ENCODE data around the gene FAM53B.

FAM53B gene

GRCh38 chr10:124698545-124699469, 45.4 kb downstream of the FAM53B start:
- in situ Hi-C loops (cut with HindIII; ENCODE audit: low sequenced_read_pairs) = no loop called here

GRCh38 chr10:124697837-124698544, 46.2 kb downstream of the FAM53B start:
- in situ Hi-C loops (cut with HindIII; ENCODE audit: low sequenced_read_pairs) = no loop called here

- in situ Hi-C loops (cut with HindIII; ENCODE audit: low sequenced_read_pairs) = no loop called here
Observed at GRCh38 chr10:124697443-124697836, 46.7 kb downstream of the FAM53B start.

- in situ Hi-C loops (cut with HindIII; ENCODE audit: low sequenced_read_pairs) = no loop called here
Observed at GRCh38 chr10:124696446-124697392, 47.5 kb downstream of the FAM53B start.

GRCh38 chr10:124695259-124695658, 48.9 kb downstream of the FAM53B start:
- in situ Hi-C loops (cut with HindIII; ENCODE audit: low sequenced_read_pairs) = no loop called here

- in situ Hi-C loops (cut with HindIII; ENCODE audit: low sequenced_read_pairs) = no loop called here
Observed at GRCh38 chr10:124694481-124695220, 49.5 kb downstream of the FAM53B start.

GRCh38 chr10:124693801-124694416, 50.3 kb downstream of the FAM53B start:
- in situ Hi-C loops (cut with HindIII; ENCODE audit: low sequenced_read_pairs) = no loop called here

GRCh38 chr10:124693396-124693795, 50.8 kb downstream of the FAM53B start:
- in situ Hi-C loops (cut with HindIII; ENCODE audit: low sequenced_read_pairs) = no loop called here

GRCh38 chr10:124692100-124692446, 52.1 kb downstream of the FAM53B start:
- in situ Hi-C loops (cut with HindIII; ENCODE audit: low sequenced_read_pairs) = no loop called here

- in situ Hi-C loops (cut with HindIII; ENCODE audit: low sequenced_read_pairs) = no loop called here
Observed at GRCh38 chr10:124691421-124692099, 52.6 kb downstream of the FAM53B start.

- in situ Hi-C loops (cut with HindIII; ENCODE audit: low sequenced_read_pairs) = no loop called here
Observed at GRCh38 chr10:124691002-124691401, 53.2 kb downstream of the FAM53B start.

- in situ Hi-C loops (cut with HindIII; ENCODE audit: low sequenced_read_pairs) = loop anchor here (5.0 kb wide), 1 partner anchor 68 kb away; no protein-coding TSS in a partner anchor
Observed at GRCh38 chr10:124689911-124690498, 54.2 kb downstream of the FAM53B start.

GRCh38 chr10:124688889-124689670, 55.1 kb downstream of the FAM53B start:
- in situ Hi-C loops (cut with HindIII; ENCODE audit: low sequenced_read_pairs) = loop anchor here (5.0 kb wide), 1 partner anchor 67 kb away; no protein-coding TSS in a partner anchor

GRCh38 chr10:124688386-124688785, 55.8 kb downstream of the FAM53B start:
- in situ Hi-C loops (cut with HindIII; ENCODE audit: low sequenced_read_pairs) = loop anchor here (5.0 kb wide), 1 partner anchor 66 kb away; no protein-coding TSS in a partner anchor

GRCh38 chr10:124686707-124687376, 57.3 kb downstream of the FAM53B start:
- in situ Hi-C loops (cut with HindIII; ENCODE audit: low sequenced_read_pairs) = loop anchor here (5.0 kb wide), 1 partner anchor 65 kb away; no protein-coding TSS in a partner anchor

- in situ Hi-C loops (cut with HindIII; ENCODE audit: low sequenced_read_pairs) = loop anchor here (5.0 kb wide), 1 partner anchor 63 kb away; no protein-coding TSS in a partner anchor
Observed at GRCh38 chr10:124685261-124685660, 58.9 kb downstream of the FAM53B start.

- in situ Hi-C loops (cut with HindIII; ENCODE audit: low sequenced_read_pairs) = no loop called here
Observed at GRCh38 chr10:124683814-124684213, 60.4 kb downstream of the FAM53B start.
